ENCODE data around the gene MIOS.

Gene MIOS

GRCh38 chr7:7527047-7527446 lies 39.6 kb upstream of the MIOS start:
- CTCF ChIA-PET, result no interaction called here
- Histone ChIP-seq H3K36me3 (ENCODE audit: control insufficient read depth in 2 of 2, insufficient read depth in 1 of 2, low read length in 2 of 2) (no peaks in the 10 kb centered on the region), H3K4me1 (ENCODE audit: control insufficient read depth, insufficient read depth, low read length) (no peaks in the 10 kb centered on the region), H3K4me3 (ENCODE audit: low read depth, low read length) (no peak overlapping the region), H3K27ac (ENCODE audit: extremely low read depth, low read depth, low read length) (no peak overlapping the region), H3K9me3 (ENCODE audit: control insufficient read depth, insufficient read depth, low read depth, low read length) (no peaks in the 10 kb centered on the region)
- POLR2A ChIA-PET, result no interaction called here
- no peak for TF ChIP-seq ZNF391 (tag by site-specific recombination; IDR thresholded peaks at IDR 0.05; ENCODE audit: borderline replicate concordance, low read depth)
- no peak for TF ChIP-seq ZNF645 (tag by site-specific recombination; IDR thresholded peaks at IDR 0.05)
- no peak for TF ChIP-seq ZNF335 (tag by site-specific recombination; conservative IDR thresholded peaks at IDR 0.05)

GRCh38 chr7:7529328-7529727 lies 37.4 kb upstream of the MIOS start:
- Histone ChIP-seq H3K27ac (ENCODE audit: extremely low read depth, low read depth, low read length) (no peak overlapping the region), H3K4me1 (ENCODE audit: control insufficient read depth, insufficient read depth, low read length) (no peaks in the 10 kb centered on the region), H3K4me3 (ENCODE audit: low read depth, low read length) (no peak overlapping the region), H3K36me3 (ENCODE audit: control insufficient read depth in 2 of 2, insufficient read depth in 1 of 2, low read length in 2 of 2) (no peaks in the 10 kb centered on the region), H3K9me3 (ENCODE audit: control insufficient read depth, insufficient read depth, low read depth, low read length) (no peaks in the 10 kb centered on the region)
- CTCF ChIA-PET, result interaction anchor here (1.1 kb wide), 1 partner anchor 104 kb away, joined by 4 read pairs; no protein-coding TSS in a partner anchor
- POLR2A ChIA-PET, result no interaction called here
- TF ChIP-seq ZBTB49 (tag by site-specific recombination; IDR thresholded peaks at IDR 0.05; ENCODE audit: low read depth) (no peak), ZNF426 (tag by site-specific recombination; IDR thresholded peaks at IDR 0.05) (no peak), ZNF544 (tag by site-specific recombination; IDR thresholded peaks at IDR 0.05) (no peak), ZNF830 (tag by site-specific recombination; IDR thresholded peaks at IDR 0.05; ENCODE audit: low read depth) (no peak), ZNF596 (tag by site-specific recombination; IDR thresholded peaks at IDR 0.05) (no peak), PRDM10 (tag by site-specific recombination; IDR thresholded peaks at IDR 0.05) (no peak), ZNF48 (tag by site-specific recombination; IDR thresholded peaks at IDR 0.05) (no peak), ZNF530 (tag by site-specific recombination; IDR thresholded peaks at IDR 0.05; ENCODE audit: low read depth) (no peak)

GRCh38 chr7:7533831-7534430 lies 32.8 kb upstream of the MIOS start:
- H3K9me3 ChIP-seq (ENCODE audit: control insufficient read depth, insufficient read depth, low read depth, low read length), result no peaks in the 10 kb centered on the region
- no peaks in the 10 kb centered on the region for H3K4me1 ChIP-seq (ENCODE audit: control insufficient read depth, insufficient read depth, low read length)
- POLR2A ChIA-PET, result no interaction called here
- no peaks in the 10 kb centered on the region for H3K36me3 ChIP-seq (ENCODE audit: control insufficient read depth in 2 of 2, insufficient read depth in 1 of 2, low read length in 2 of 2)
- CTCF ChIA-PET, result no interaction called here
- no peak overlapping the region for H3K27ac ChIP-seq (ENCODE audit: extremely low read depth, low read depth, low read length)
- no peak overlapping the region for H3K4me3 ChIP-seq (ENCODE audit: low read depth, low read length)
- TF ChIP-seq ZNF354C (tag by site-specific recombination; IDR thresholded peaks at IDR 0.05; ENCODE audit: borderline replicate concordance, low read depth) (no peak), ZBTB10 (tag by site-specific recombination; IDR thresholded peaks at IDR 0.05) (no peak), ZBTB26 (tag by site-specific recombination; optimal IDR thresholded peaks at IDR 0.05) (no peak), ZNF658 (tag by site-specific recombination; IDR thresholded peaks at IDR 0.05) (no peak), INSM2 (tag by site-specific recombination; IDR thresholded peaks at IDR 0.05) (no peak), SETDB1 (IDR thresholded peaks at IDR 0.05; ENCODE audit: insufficient read length, low read length) (no peak), OVOL3 (tag by site-specific recombination; IDR thresholded peaks at IDR 0.05) (no peak)
